ENCODE data around the gene KCNC1. TPM values are rescaled to one million over a fixed set of nuclear protein-coding genes. Genes with fewer than 3 reads are reported as not detected.

Gene KCNC1
- total and polyA plus RNA-seq, 9 of the 15 experiments (the other 6 are each of a cell fraction or from before 2014, with no cell fraction given), result 0.05 to 0.08 TPM; not detected in 7

- no peak overlapping the region for H2AFZ ChIP-seq (ENCODE audit: low read depth, low read length)
- no peaks in the 10 kb centered on the region for H3K9me1 ChIP-seq (ENCODE audit: control insufficient read depth, insufficient read depth, low read length)
- intact Hi-C loops (cut with micrococcal nuclease) (no loop called here), in situ Hi-C loops (cut with MboI) (no loop called here)
- no peaks in the 10 kb centered on the region for H3K36me3 ChIP-seq (ENCODE audit: control insufficient read depth, insufficient read depth, low read length)
- FAIRE-seq, result no peak
- ChIA-PET POLR2A (no interaction called here), CTCF (ENCODE audit: low intra/inter-chr PET ratio) (no interaction called here)
- no peaks in the 10 kb centered on the region for H3K79me2 ChIP-seq (ENCODE audit: control insufficient read depth, insufficient read depth, low read length)
- no peak for DNase-seq (ENCODE audit: extremely low read depth in 1 of 4, low spot score in 3 of 4)
- H3K27me3 ChIP-seq (ENCODE audit: control insufficient read depth in 2 of 2, insufficient read depth in 2 of 2, low read length in 2 of 2), result peaks cover 29 to 73% of the 10 kb centered on the region in 2 experiments; a peak in 4 of 5 replicates
- no peak overlapping the region for H3K27ac ChIP-seq (ENCODE audit: extremely low read depth, low read depth, low read length)
- peaks cover 7% of the 10 kb centered on the region; the same call in 1 of the 2 replicates for H4K20me1 ChIP-seq (replicated peaks; ENCODE audit: control insufficient read depth, insufficient read depth, low read length)
- no peak overlapping the region for H3K4me2 ChIP-seq (ENCODE audit: insufficient read depth, low read length)
- no peaks in the 10 kb centered on the region for H3K9me3 ChIP-seq (replicated peaks; ENCODE audit: control insufficient read depth, insufficient read depth, low read depth, low read length)
- 0% methylated on average over 5 of the region's 5 CpGs for WGBS (ENCODE audit: insufficient coverage, low coverage, missing lambda C conversion rate)
- BruUV-seq (replicated peaks), result no TSS peak
- no peak for ATAC-seq
- no peak overlapping the region for H3K4me3 ChIP-seq
- H3K9ac ChIP-seq (ENCODE audit: insufficient read depth in 1 of 2, low read depth in 2 of 2, low read length in 2 of 2), result no peak overlapping the region
- 0 out of 5 replicates have a peak, but pooled peaks cover 0 to 3% of the 10 kb centered on the region in 2 experiments for H3K4me1 ChIP-seq (replicated peaks in 1 of 2; ENCODE audit: control insufficient read depth in 2 of 2, insufficient read depth in 2 of 2, low read length in 2 of 2)
- no peak for TF ChIP-seq HBP1 (CRISPR knock-in tag; IDR thresholded peaks at IDR 0.05)
- no peak for TF ChIP-seq SMAD4 (CRISPR knock-in tag; conservative IDR thresholded peaks at IDR 0.05)
- no peak for TF ChIP-seq ETS1 (conservative IDR thresholded peaks at IDR 0.05; ENCODE audit: control insufficient read depth, low read depth, low read length)
- no peak for TF ChIP-seq GTF3C2 (IDR thresholded peaks at IDR 0.05; ENCODE audit: borderline replicate concordance, extremely low read depth, insufficient read length)
- TF ChIP-seq MCM2 (IDR thresholded peaks at IDR 0.05; ENCODE audit: low read depth), result no peak
- no peak for TF ChIP-seq FOS (IDR thresholded peaks at IDR 0.05; ENCODE audit: extremely low read depth, insufficient read length)
- no peak for TF ChIP-seq IRF2 (CRISPR knock-in tag; IDR thresholded peaks at IDR 0.05)
- TF ChIP-seq ILF3 (IDR thresholded peaks at IDR 0.05; ENCODE audit: borderline replicate concordance), result no peak
- TF ChIP-seq MAFG (tag; conservative IDR thresholded peaks at IDR 0.05), result no peak
- TF ChIP-seq IRF9 (tag; IDR thresholded peaks at IDR 0.05), result no peak
- no peak for TF ChIP-seq ELF2 (CRISPR knock-in tag; IDR thresholded peaks at IDR 0.05)
- no peak for TF ChIP-seq ZNF212 (CRISPR knock-in tag; IDR thresholded peaks at IDR 0.05)
- TF ChIP-seq PHF8 (IDR thresholded peaks at IDR 0.05; ENCODE audit: borderline replicate concordance, low read length), result no peak
- no peak for TF ChIP-seq ELF1 (tag; IDR thresholded peaks at IDR 0.05)
These were observed 43.8 kb downstream of the KCNC1 start for GRCh38 chr11:17778352-17778751.

Data from K562 (cell line).